ENCODE results near the gene CD3E. TPM values are rescaled to one million over a fixed set of nuclear protein-coding genes. Genes with fewer than 3 reads are reported as not detected.
A peak's percentile ranks its signal among the peaks of the same experiment; 100 is the strongest.

CD3E gene
- total and polyA plus RNA-seq, 2 experiments from 2014 or later = not detected

- no peaks in the 10 kb centered on the region for H4K20me1 ChIP-seq (replicated peaks; ENCODE audit: insufficient read depth)
- Mint-ChIP-seq H3K4me1 (no peaks in the 10 kb centered on the region), H3K27me3 (ENCODE audit: insufficient read depth, low read depth, poor library complexity) (peaks cover 7% of the 10 kb centered on the region), H3K4me3 (no peak overlapping the region), H3K27ac (no peak overlapping the region), H3K9me3 (no peaks in the 10 kb centered on the region; the same call in 2 of the 3 replicates), H3K36me3 (ENCODE audit: low read depth) (no peaks in the 10 kb centered on the region)
- DNase-seq (ENCODE audit: low spot score) (no peak), ATAC-seq (no peak)
- no peaks in the 10 kb centered on the region for H3F3A ChIP-seq (replicated peaks; ENCODE audit: low read depth)
- no peaks in the 10 kb centered on the region for H3K9me2 ChIP-seq (ENCODE audit: insufficient read depth)
- no peaks in the 10 kb centered on the region for H3K79me2 ChIP-seq (replicated peaks; ENCODE audit: insufficient read depth)
- H3K27ac ChIP-seq (ENCODE audit: low read depth) = no peak overlapping the region
- TF ChIP-seq NANOG (IDR thresholded peaks at IDR 0.05; ENCODE audit: borderline replicate concordance) (no peak), EZH2phosphoT487 (IDR thresholded peaks at IDR 0.05; ENCODE audit: unreplicated experiment) (no peak), STAT1 (IDR thresholded peaks at IDR 0.05; ENCODE audit: unreplicated experiment) (no peak), ZNF114 (CRISPR knock-in tag; IDR thresholded peaks at IDR 0.05) (no peak), CREB1 (CRISPR knock-in tag; IDR thresholded peaks at IDR 0.05; ENCODE audit: low read depth) (no peak), EZH2 (IDR thresholded peaks at IDR 0.05; ENCODE audit: low read depth, unreplicated experiment) (no peak), ZNF331 (CRISPR knock-in tag; IDR thresholded peaks at IDR 0.05; ENCODE audit: low read depth) (no peak), CTCF (conservative IDR thresholded peaks at IDR 0.05; ENCODE audit: low read depth in 2 of 2) (no peak), JUNB (IDR thresholded peaks at IDR 0.05; ENCODE audit: unreplicated experiment) (no peak), POLR2AphosphoS5 (IDR thresholded peaks at IDR 0.05; ENCODE audit: low read depth) (no peak)
- TF ChIP-seq, protein P1, sequence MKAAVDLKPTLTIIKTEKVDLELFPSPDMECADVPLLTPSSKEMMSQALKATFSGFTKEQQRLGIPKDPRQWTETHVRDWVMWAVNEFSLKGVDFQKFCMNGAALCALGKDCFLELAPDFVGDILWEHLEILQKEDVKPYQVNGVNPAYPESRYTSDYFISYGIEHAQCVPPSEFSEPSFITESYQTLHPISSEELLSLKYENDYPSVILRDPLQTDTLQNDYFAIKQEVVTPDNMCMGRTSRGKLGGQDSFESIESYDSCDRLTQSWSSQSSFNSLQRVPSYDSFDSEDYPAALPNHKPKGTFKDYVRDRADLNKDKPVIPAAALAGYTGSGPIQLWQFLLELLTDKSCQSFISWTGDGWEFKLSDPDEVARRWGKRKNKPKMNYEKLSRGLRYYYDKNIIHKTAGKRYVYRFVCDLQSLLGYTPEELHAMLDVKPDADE (IDR thresholded peaks at IDR 0.05) = no peak
- TF ChIP-seq, protein P2, sequence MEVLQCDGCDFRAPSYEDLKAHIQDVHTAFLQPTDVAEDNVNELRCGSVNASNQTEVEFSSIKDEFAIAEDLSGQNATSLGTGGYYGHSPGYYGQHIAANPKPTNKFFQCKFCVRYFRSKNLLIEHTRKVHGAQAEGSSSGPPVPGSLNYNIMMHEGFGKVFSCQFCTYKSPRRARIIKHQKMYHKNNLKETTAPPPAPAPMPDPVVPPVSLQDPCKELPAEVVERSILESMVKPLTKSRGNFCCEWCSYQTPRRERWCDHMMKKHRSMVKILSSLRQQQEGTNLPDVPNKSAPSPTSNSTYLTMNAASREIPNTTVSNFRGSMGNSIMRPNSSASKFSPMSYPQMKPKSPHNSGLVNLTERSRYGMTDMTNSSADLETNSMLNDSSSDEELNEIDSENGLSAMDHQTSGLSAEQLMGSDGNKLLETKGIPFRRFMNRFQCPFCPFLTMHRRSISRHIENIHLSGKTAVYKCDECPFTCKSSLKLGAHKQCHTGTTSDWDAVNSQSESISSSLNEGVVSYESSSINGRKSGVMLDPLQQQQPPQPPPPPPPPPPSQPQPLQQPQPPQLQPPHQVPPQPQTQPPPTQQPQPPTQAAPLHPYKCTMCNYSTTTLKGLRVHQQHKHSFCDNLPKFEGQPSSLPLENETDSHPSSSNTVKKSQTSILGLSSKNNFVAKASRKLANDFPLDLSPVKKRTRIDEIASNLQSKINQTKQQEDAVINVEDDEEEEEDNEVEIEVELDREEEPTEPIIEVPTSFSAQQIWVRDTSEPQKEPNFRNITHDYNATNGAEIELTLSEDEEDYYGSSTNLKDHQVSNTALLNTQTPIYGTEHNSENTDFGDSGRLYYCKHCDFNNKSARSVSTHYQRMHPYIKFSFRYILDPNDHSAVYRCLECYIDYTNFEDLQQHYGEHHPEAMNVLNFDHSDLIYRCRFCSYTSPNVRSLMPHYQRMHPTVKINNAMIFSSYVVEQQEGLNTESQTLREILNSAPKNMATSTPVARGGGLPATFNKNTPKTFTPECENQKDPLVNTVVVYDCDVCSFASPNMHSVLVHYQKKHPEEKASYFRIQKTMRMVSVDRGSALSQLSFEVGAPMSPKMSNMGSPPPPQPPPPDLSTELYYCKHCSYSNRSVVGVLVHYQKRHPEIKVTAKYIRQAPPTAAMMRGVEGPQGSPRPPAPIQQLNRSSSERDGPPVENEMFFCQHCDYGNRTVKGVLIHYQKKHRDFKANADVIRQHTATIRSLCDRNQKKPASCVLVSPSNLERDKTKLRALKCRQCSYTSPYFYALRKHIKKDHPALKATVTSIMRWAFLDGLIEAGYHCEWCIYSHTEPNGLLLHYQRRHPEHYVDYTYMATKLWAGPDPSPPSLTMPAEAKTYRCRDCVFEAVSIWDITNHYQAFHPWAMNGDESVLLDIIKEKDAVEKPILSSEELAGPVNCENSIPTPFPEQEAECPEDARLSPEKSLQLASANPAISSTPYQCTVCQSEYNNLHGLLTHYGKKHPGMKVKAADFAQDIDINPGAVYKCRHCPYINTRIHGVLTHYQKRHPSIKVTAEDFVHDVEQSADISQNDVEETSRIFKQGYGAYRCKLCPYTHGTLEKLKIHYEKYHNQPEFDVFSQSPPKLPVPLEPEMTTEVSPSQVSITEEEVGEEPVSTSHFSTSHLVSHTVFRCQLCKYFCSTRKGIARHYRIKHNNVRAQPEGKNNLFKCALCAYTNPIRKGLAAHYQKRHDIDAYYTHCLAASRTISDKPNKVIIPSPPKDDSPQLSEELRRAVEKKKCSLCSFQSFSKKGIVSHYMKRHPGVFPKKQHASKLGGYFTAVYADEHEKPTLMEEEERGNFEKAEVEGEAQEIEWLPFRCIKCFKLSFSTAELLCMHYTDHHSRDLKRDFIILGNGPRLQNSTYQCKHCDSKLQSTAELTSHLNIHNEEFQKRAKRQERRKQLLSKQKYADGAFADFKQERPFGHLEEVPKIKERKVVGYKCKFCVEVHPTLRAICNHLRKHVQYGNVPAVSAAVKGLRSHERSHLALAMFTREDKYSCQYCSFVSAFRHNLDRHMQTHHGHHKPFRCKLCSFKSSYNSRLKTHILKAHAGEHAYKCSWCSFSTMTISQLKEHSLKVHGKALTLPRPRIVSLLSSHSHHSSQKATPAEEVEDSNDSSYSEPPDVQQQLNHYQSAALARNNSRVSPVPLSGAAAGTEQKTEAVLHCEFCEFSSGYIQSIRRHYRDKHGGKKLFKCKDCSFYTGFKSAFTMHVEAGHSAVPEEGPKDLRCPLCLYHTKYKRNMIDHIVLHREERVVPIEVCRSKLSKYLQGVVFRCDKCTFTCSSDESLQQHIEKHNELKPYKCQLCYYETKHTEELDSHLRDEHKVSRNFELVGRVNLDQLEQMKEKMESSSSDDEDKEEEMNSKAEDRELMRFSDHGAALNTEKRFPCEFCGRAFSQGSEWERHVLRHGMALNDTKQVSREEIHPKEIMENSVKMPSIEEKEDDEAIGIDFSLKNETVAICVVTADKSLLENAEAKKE (CRISPR knock-in tag; IDR thresholded peaks at IDR 0.05) = no peak
- TF ChIP-seq, protein P3, sequence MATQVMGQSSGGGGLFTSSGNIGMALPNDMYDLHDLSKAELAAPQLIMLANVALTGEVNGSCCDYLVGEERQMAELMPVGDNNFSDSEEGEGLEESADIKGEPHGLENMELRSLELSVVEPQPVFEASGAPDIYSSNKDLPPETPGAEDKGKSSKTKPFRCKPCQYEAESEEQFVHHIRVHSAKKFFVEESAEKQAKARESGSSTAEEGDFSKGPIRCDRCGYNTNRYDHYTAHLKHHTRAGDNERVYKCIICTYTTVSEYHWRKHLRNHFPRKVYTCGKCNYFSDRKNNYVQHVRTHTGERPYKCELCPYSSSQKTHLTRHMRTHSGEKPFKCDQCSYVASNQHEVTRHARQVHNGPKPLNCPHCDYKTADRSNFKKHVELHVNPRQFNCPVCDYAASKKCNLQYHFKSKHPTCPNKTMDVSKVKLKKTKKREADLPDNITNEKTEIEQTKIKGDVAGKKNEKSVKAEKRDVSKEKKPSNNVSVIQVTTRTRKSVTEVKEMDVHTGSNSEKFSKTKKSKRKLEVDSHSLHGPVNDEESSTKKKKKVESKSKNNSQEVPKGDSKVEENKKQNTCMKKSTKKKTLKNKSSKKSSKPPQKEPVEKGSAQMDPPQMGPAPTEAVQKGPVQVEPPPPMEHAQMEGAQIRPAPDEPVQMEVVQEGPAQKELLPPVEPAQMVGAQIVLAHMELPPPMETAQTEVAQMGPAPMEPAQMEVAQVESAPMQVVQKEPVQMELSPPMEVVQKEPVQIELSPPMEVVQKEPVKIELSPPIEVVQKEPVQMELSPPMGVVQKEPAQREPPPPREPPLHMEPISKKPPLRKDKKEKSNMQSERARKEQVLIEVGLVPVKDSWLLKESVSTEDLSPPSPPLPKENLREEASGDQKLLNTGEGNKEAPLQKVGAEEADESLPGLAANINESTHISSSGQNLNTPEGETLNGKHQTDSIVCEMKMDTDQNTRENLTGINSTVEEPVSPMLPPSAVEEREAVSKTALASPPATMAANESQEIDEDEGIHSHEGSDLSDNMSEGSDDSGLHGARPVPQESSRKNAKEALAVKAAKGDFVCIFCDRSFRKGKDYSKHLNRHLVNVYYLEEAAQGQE (IDR thresholded peaks at IDR 0.05; ENCODE audit: unreplicated experiment) = no peak
- H3K36me3 ChIP-seq (ENCODE audit: insufficient read depth) = no peaks in the 10 kb centered on the region
- no peaks in the 10 kb centered on the region for H3K27me3 ChIP-seq (ENCODE audit: insufficient read depth)
- no peak overlapping the region for H3K4me3 ChIP-seq
- 0 out of 2 replicates have a peak overlapping the region, but pooled peaks have one; percentile 72 for H2AFZ ChIP-seq
- no peaks in the 10 kb centered on the region for H3K4me1 ChIP-seq (ENCODE audit: insufficient read depth)
- H3K4me2 ChIP-seq = no peak overlapping the region
Observed at GRCh38 chr11:118341815-118342489, 37.4 kb downstream of the CD3E start.
